ENCODE results near the gene HMG20A.

Gene HMG20A

DNA sequence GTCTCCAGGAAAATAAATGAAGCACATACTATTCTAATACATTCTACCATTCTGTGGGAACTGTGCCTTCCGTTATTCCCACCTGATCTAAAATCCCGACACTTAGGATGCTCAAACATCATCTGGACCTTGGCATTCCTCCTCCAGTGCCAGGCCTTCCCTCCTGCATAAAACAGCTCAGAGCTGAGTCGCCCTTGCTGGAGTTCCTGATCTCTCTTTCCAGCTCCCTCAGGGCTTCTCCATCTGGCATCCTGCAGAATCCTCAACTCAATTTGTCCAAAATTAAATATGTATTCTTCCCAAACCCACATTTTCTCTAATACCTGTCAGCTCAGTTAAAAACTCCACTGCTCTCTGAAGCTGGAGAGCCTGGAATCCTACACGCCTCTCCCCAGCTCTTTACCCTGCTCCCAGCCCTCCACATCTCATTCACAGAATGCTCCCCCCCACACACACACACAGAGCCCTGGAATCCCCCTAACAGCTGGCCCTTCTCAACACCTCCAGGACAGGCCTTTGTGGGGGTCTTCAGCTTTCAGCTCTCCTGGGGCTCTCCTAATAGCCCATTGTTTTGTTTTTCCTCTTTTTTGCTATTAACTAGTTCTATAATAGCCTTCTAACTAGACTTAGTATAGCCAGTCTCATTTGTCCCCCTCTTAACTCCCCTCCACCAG is 78.5 kb downstream of the HMG20A start:
- no peak for DNase-seq (ENCODE audit: low read depth in 3 of 3)

DNA sequence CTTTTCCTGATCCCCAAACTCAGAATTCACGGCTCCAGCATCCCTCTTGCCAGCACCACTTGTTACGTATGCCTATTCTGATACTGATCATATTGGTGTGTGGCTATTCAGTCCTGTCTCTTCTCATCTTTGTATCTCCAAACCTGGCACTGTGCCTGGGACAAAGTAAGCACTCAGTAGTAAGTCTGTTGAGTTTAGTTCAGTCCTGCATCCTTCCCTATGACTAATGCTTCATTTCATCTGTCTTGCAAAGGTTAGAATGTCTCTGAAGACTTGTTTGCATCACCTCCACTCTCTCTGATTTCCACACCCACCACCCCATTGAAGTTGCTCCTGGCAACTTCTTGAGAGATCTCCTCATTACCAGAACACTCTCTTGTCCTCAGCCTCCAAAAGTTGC is 80.3 kb downstream of the HMG20A start:
- no peak for DNase-seq (ENCODE audit: low read depth in 3 of 3)

DNA sequence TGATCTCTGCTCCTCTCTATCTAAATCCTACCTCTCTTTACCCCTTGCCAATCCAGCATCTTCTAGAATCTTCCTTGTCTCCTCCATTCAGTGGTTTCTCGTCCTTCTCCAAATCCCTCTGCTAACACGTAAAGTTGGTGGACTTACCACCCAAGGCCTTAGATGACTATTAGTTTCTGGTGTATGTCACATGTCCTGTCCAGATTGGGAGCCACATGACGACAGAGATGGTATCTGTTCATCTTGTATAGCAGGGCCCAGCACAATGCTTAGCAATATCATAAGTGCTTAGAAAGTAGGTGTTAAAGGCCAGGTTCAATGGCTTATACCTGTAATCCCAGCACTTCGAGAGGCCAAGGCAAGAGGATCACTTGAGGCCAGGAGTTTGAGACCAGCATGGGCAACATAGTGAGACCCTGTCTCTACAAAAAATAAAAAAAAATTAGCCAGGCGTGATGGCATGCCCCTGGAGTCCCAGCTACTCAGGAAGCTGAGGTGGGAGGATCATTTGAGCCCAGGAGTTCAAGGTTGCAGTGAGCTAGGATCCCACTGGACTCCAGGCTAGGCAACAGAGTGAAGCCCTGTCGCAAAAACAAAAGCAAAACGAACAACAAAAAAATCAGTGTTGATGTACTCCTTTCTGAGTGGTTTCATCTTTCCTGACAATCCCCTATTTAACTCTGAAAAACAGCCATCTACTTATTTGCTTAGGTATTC is 81.8 kb downstream of the HMG20A start:
- DNase-seq (ENCODE audit: low read depth in 3 of 3), result no peak

DNA sequence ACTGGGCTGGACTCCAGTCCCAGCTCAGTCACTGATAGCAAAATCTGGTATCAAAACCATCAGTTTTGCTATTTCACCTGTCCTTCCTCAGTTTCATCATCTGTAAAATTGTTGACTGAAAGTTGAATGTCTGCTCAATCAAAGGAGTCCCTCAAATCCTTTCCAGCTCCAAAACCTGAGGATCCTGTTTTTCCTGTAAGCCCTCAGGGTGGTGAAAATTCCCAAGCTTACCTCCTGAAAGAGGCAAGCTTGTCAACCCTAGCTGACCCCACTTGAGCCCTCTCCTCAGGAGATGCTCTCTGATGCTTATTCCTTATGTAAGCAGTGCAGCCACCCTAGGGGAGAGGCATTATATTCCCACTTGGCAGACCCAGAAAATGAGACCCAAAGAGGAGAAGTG is 82.6 kb downstream of the HMG20A start:
- DNase-seq (ENCODE audit: low read depth in 3 of 3), result no peak

DNA sequence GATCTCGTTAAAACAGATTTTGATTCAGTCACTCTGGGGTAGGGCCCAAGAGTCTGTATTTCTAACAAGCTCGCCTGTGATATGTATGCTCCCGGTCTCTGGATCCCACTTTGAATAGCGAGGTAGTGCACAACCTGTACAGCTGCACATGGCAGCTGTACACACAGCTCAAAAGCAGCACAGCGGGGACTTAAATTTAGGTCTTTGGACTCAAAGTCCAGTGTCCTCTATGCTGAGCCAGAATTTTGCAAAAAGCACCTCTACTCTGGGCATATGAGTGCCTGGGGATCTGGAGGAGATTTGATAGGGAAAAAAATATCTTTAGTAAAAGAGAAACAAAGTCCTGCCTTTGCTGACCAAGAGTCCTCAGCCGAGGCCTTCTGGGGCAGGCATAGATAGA is 83.1 kb downstream of the HMG20A start:
- DNase-seq (ENCODE audit: low read depth in 3 of 3), result no peak

DNA sequence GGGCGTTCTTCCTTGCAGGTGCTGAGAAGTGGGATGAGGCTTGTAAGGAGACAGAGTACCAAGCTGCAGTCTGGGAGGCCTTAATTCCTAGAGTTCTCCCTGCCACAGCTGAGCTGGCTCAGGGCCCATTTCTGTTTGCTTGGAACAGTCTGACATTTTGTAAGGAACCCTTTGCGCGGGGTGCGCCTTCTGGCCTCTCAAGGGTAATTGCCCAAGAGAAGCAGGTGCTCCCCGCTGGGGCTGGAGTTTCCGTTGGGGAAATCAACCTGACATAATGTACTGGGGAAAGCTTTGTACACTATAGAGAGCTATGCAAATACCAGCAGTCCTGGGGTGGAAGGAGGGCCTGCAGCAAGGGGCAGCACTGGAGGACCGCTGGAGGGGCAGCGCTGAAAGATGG is 83.6 kb downstream of the HMG20A start:
- no peak for DNase-seq (ENCODE audit: low read depth in 3 of 3)

DNA sequence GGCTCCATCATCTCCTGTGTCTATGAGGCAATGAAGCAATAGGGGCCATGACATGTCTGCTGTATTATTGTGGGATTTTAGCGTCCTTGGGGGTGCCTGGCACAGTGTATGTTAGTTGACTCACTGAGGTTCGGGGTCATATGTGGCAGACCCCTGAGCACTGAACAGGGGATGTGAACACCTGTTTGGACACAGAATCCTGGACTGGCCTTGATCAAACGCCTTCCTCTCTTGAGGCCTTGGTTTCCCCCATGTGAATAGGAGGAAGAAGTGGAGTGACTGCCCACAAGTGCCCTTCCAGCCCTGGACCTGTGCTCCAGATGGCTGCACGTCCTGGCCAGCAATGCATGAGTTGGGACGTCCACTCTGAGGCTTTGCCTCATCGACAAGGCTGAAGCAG is 84.2 kb downstream of the HMG20A start:
- DNase-seq (ENCODE audit: low read depth in 3 of 3), result no peak

DNA sequence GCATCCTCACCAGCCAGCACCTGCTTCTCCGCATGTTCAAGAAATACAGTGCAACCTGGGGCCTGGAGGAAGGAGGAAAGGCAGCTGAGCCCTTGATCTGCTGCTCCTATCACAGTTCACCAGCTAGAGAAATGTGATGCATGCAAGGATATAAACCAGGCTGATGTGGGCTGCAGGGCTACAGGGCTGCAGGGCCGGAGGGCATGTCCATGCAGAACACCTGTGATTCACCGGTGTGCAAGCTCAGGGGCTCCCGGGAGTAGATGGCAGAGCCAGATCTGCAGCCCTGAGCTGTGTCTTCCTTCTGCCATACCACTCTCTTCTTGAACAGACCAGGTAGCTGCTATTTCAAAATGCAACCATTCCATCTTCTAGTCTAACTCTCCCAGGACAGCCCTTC is 84.9 kb downstream of the HMG20A start:
- DNase-seq (ENCODE audit: low read depth in 3 of 3), result no peak

DNA sequence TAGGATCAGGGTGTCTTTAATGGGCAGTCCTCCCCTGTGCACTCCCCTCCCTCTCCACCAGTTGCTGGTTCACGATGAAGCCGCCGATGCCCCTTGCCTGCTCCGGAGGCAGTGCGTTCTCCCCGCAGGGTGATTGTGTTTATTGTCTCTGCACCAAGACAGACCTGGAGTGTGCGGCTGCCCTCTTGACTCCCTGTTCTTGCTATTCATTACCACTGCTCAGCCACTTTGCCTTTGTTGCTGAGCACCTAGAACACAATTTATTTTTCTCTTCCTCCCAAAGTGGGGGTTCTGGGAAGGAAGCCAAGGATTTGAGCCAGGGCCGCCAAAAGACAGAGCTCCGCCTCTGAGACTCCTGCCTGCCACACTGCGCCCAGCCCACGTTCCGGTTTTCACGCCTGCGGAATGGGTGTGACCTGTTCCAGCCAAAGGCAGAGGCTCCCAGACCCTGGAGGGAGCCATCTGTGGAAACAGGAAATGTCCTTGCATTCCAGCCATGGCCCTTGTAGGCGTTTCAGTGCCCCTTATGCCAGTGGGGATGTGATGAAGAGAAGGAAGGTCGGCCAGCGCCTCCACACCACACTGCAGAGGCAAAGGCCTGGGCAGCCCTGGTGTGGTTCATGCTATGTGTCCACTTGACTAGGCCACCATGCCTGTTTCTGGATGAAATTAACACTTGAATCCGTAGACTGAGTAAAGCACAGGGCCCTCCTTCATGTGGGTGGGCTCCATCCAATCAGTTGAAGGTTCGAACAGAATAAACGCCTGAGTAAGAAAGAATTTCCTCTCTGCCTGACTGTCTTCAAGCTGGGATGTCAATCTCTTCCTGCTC is 85.8 kb downstream of the HMG20A start:
- no peak for DNase-seq (ENCODE audit: low read depth in 3 of 3)

DNA sequence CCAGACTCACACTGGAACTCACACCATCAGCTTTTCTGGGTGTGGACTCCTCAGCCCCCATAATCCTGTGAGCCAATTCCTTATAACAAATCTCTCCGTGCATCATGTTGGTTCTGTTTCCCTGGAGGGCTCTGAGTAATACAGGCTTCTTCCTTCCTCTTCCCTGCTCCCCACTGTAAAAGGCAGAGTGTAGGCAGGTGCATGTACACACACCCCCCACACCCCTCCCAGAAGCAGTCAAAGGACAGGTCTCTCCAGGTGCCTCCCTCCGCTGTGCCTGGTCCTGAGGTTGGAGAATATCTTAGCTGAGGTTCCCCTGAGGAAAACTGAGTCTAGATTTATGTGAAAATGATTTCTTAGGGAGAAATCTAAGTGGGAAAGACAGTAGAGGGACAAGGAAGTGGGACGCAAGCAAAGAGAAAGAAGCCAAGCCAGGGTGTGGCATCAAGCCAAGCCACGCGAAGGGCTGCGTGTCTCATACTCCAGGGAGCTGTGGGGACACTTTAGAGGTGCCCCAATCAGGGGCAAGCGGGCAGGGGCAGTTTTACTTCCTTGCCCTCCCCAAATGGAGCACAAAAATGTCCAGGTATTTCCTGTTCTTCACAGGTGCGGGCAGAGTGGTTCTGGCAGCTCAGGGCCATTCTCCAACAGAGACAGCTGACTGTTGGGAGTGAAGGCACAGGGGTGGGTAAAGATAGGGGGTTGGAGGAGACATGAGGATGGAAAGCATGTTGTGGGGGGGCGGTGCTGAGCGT is 86.6 kb downstream of the HMG20A start:
- DNase-seq (ENCODE audit: low read depth in 3 of 3), result no peak

DNA sequence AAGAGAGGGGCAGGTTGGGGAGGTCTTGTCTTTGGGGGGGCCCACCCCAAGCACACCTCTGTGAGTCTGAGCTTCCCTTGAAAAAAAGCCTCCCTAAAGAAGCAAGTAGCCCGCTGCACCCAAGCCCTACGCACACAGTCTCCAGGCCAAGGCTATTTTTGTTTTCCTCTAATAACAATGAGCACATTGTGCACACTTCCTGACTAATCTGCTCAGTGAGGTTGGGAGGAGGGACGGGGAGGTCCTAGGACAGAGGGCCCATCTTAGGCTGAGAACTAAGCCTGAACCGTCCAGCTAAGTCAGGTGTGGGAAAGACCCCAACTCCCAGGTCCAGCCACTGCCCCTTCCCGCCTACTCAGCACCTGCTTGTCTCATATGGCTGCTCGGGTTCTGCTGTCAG is 87.2 kb downstream of the HMG20A start:
- no peak for DNase-seq (ENCODE audit: low read depth in 3 of 3)

DNA sequence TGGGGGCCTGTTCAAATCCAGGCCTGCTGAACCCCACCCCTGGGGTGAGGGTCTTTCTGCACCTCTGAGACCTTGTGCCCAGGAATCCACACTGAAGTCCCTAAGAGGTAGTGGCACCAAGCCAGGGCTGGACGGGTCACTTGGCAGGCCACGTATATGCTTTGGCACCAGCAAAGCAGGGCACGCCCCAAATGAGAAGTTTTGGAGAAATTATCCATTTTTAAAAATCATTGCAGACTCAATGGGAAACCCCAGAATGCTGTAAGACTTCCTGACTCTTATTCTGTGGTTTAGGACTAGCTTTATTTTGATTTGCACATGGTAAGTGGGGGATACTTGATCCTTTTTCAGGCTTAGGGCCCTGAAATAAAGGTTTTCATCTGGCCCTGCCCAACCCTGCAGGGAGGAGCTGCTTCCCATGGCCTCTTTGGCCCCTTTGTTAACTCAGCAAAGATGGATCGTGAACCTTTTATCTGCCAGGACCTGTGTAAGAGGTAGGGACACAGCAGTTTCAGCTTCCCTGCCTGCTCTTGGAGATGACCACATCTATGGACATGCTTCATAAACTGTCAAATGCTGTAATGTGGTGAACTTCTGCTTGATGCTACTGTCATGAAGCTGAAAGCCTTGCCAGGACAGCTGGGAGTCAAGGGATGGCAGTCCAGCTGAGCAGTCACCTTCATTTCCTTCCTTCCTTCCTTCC is 88.0 kb downstream of the HMG20A start:
- DNase-seq (ENCODE audit: low read depth in 3 of 3), result no peak

DNA sequence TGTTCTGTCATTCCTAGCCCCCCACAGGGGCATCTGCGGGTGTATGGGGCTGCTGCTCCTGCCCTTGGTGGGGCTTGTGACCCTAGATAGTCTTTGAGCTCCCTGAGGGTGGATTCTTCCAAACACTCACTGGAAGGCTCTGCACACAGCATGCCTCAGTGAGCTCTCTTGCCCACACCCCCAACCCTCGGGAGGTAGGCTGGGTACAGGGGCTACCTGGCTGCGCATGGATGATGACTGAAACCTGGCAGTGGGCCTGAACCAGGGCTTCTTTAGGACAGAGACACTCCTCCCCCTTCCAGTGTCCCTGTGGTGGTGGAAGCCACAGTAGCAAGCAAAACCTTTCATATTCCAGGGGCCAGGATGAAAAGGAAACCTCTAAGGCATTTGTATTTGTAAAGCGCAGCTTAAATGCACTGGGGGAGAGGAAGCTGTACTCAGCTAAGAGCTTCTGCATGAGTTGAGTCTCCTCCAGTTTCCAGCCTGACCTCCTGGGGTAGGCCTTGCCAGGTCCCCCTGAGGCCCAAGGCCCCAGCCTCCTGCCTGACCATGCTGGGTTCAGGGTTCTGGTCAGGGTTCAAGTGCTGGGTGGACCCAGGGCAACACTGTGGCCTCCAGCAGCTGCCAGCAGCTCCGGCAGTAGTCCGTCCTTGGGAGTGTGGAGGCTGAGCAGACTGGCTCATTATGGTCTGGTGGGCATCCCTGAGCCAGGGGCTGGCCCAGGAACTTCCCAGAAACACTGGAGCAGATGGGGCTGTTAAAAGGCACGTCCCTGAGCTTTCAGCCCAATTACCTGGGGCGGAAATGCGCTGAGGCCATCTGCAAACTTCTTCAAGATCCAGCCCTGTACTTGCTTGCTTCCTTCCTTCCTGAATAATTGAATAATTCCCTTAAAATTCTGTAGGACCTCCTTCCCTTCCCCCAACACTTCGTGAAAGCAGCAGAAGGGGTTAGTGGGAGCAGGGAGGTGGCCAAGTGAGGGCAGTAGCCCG is 89.7 kb downstream of the HMG20A start:
- no peak for DNase-seq (ENCODE audit: low read depth in 3 of 3)

DNA sequence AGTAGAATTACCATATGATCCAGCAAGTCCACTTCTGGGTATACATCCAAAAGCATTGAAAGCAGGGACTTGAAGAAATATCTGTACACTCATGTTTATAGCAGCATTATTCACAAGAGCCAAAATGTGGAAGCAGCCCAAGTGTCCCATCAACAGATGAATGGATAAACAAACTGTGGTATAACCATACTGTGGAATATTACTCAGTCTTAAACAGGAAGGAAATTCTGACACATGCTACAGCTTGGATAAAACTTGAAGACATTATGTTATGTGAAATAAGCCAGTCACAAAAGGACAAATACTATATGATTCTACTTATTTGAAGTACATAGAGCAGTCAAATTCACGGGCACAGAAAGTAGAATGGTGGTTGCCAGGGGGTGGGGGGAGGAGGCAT is 91.2 kb downstream of the HMG20A start:
- no peak for DNase-seq (ENCODE audit: low read depth in 3 of 3)

DNA sequence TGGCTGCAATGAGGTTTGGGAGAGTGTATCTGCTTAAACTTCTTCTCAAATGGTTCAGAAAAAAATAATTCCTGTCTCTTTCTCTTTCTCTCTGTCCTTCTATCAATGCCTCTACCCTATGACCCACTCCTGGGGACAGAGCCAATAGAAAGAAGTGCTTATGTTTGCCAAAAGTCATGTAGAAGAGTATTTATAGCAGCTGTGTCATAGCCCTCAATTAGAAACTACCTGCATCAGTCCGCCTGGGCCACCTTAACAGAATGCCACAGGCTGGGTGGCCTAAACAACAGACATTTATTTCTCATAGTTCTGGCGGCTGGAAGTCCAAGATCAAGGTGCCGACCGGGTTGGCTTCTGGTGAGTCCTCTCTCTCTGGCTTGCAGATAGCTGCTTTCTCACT is 92.5 kb downstream of the HMG20A start:
- no peak for DNase-seq (ENCODE audit: low read depth in 3 of 3)

DNA sequence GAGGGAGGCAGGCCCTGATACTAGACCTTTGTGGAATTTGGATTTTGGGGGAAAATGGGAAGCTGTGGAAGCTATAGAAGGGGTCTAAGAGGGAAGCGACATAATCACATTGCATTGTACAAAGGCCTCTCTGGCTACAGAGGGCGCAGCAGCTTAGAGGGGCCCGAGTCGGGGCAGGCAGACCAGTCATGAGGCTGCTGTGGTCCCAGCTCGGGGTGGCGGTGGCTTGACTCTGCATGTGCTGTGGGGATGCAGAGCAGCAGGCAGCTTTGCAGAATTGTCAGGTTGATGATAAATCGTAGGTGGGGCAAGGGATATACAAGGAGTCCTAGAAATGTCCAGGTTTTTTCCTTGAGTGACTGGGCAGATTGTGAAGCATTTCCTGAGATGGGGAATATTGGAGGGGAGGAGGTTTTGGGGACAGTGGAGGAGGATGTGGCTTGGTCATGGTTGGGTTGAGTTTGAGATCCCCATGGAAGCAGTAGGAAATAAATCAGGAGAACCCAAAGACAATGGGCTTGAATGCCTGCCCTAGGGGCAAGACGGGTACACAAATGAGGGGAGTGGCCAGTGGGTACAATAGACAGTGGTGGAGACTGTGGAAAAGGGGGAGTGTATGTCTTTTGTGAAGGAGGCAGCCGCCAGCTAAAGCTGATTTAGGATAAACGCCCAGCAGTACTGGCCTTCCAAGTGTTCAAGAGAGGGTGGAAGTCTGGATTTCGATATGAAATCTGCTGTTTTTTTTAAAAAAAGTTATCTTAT is 94.1 kb downstream of the HMG20A start:
- no peak for DNase-seq (ENCODE audit: low read depth in 3 of 3)

DNA sequence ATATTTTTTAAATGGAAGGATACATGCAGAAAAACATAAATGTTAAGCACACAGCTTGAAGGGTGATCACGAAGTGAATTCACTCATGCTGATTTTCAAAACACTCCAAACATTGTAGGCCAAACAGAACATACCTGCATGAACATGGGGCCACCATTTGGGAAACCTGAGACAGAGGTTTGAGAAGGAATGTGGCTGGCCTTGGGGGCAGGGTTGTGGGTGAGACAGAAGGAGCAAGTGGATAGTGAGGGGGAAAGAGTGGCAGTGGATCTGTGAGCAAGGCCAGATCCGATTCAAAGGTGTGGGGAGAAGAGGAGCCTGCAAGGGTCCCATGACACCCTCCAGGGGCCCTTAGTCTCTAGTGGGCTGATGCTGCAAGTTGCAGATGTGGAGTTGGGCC is 94.9 kb downstream of the HMG20A start:
- DNase-seq (ENCODE audit: low read depth in 3 of 3), result no peak

DNA sequence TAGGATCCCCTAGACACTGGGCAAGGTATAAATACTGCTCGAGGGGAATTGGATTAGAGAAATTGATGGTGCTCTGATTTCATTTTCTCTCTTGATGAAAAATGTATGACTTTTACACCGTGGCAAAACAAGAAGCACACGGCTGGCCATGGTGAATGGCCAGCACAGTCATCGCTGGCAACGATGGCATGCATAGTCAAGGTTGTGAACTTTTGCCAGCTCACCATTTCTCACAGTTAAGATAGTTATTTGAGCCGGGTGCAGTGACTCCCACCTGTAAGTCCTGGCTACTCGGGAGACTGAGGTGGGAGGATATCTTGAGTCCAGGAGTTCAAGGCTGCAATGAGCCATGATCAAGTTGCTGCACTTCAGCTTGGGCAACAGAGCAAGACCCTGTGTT is 95.4 kb downstream of the HMG20A start:
- DNase-seq (ENCODE audit: low read depth in 3 of 3), result no peak

DNA sequence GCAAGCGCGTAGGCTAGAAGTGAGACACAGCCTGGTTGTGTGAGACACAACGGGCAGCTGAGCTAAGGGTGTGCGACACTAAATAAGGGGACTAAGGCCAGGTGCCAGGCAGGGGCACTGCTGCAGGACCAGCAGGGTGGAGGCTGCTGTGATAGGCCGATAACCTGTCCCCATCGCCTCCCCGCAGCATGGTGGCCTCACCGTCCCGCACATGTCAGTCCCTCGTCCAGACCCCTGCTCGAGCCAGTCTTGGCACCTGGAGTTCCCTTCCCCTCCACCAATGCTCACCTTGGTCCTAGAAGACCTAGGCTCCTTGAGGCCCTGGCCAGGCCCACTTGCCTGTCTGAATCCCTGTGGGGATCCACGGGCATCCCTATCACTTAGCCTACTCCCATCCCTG is 96.1 kb downstream of the HMG20A start:
- no peak for DNase-seq (ENCODE audit: low read depth in 3 of 3)

DNA sequence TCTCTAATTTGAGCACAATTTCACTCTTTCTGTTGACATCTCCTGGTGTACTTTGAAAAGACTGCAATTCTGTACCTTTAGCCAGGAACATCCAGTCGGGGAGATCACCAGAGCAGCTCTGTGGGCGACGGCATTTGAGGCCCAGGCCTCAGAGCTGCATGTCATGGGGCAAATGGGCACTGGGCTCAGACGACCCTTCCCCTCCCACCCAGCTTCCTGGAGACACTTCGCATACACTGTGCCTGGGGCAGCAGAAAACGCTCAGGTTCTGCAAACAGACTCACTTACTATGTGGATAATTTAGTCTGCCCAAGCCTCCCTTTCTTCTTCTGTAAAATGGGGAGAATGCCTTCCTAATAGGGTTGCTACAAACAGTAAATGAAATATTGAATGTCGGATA is 96.9 kb downstream of the HMG20A start:
- DNase-seq (ENCODE audit: low read depth in 3 of 3), result no peak
